Upper lobe of left lung (tissue), 6 donors: Measurements from ENCODE around the gene CDH22. TPM values are rescaled to one million over a fixed set of nuclear protein-coding genes. Genes with fewer than 3 reads are reported as not detected.
A peak's percentile ranks its signal among the peaks of the same experiment; 100 is the strongest.

Experiments
- ATAC-seq, 2 donors: fragments of 200-7000 bp; cut with Tn5 transposase; one replicate each; pipeline ENCODE4 v1.9.1; 2022; ENCODE audit warnings: mild to moderate bottlenecking in 2 of 2, moderate library complexity in 2 of 2; ENCODE audit not compliant: low FRiP score in 2 of 2
- DNase-seq, 2 donors: peaks; one replicate each; pipeline ENCODE4 v3.0.0-alpha.2; 2019 to 2020
- H3K27ac ChIP-seq, 4 donors: fragments of 200-600 bp; sonication (generic); one replicate each; pipeline ENCODE4 v1.5.1; 2016 to 2019
- H3K27me3 ChIP-seq, 4 donors: fragments of 200-600 bp; sonication (generic); one replicate each; pipeline ENCODE4 v1.5.1; 2017 to 2019
- H3K36me3 ChIP-seq, 4 donors: fragments of 200-600 bp; sonication (generic); one replicate each; pipeline ENCODE4 v1.5.1; 2016 to 2019
- H3K4me1 ChIP-seq, 4 donors: fragments of 200-600 bp; sonication (generic); one replicate each; pipeline ENCODE4 v1.5.1; 2018 to 2019
- H3K4me3 ChIP-seq, 4 donors: fragments of 200-600 bp; sonication (generic); one replicate each; pipeline ENCODE4 v1.5.1; 2017 to 2019; ENCODE audit warnings: mild to moderate bottlenecking in 2 of 4, moderate library complexity in 1 of 4
- H3K9me3 ChIP-seq, 4 donors: fragments of 200-600 bp; sonication (generic); one replicate each; pipeline ENCODE4 v1.5.1; 2018 to 2019
- EP300 ChIP-seq, 4 donors: sonication (generic); formaldehyde crosslinking; IDR thresholded peaks; one replicate each; pipeline ENCODE4 v1.5.1; 2017; ENCODE audit warnings: antibody characterized with exemption in 4 of 4, control low read depth in 2 of 4
- POLR2A ChIP-seq, 4 donors: fragments of 450-650 bp; IDR thresholded peaks; one replicate each; pipeline ENCODE4 v1.5.1; 2016 to 2017; ENCODE audit warnings: antibody characterized with exemption in 4 of 4, mild to moderate bottlenecking in 2 of 4
- POLR2AphosphoS5 ChIP-seq, 2 donors: sonication (generic); formaldehyde crosslinking; IDR thresholded peaks; one replicate each; pipeline ENCODE4 v1.5.1; 2017; ENCODE audit warnings: antibody characterized with exemption in 2 of 2
- WGBS, 2 donors: methylation state at CpG; one replicate each; pipeline ENCODE4 v1.1.5; 2017 to 2018; 5-methylcytosine and 5-hydroxymethylcytosine counted together
- total RNA-seq, 6 donors: library from RNA; depleted of rRNA in 4 of 6; stranded (reverse); fragments of >200 nt in 4 of 6; gene quantifications; one replicate each; pipeline versions ENCODE4 v1.1.0 to v1.2.1, GENCODE V29; 2016 to 2021
- TF ChIP-seq, protein P1 (sequence below), 6 experiments: fragments of 450-650 bp in 4 of 6; fragments of 200-600 bp in 2 of 6; sonication (generic) in 2 of 6; IDR thresholded peaks; one replicate each; pipeline ENCODE4 v1.5.1; 2016 to 2019; ENCODE audit warnings: antibody characterized with exemption in 6 of 6
- donor health status: DM: no; HTN: no; CAD: no; lungs with moderate emphysema.
- donor health status: DM: no; HTN: yes; CAD: no; lungs with severe emphysema.

CDH22 gene
- total RNA-seq, 6 donors from 2014 or later: 0.10 to 0.40 (median 0.24) TPM; not detected in 2

DNA sequence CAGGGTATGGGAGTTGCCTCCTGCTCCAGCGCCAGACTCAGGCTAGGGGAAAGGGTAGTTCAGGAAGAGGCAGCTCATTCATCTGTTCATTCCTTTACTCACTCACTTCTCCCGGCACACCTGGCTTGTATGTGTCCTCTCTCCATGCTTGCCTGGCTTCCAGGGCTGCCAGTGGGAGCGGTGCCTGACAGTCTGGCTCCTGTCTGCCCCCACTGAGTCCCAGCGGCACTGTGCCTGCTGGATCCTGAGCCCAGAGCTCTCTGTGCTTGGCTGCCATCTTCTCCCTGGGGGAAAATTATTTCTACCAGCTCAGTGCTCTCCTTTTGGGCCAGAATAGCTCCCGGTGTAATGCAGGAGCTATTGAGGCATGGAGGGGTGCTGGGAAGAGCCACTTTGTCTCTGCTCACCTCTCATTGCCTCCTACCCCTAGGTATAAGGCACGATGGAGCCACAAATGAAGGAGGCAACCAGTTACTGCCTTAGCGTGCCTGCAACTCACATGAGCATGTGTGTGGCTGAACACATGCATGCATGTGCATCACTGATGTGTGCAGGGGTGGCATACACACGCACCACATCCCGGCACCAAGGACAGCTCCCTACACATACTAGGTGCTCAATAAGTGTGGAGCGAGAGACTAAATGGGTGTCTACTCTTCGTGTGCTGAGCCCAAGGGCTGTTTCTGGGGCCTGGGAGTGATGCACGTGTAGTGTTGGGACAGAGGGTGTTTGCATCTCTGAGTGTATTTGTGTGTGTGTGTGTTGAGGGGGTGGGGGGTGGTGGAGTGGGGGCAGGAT, 46.6 kb downstream of the CDH22 start:
- DNase-seq (no peak), ATAC-seq (no peak)
- TF ChIP-seq EP300 (IDR thresholded peaks at IDR 0.05) (no peak), POLR2A (IDR thresholded peaks at IDR 0.05) (no peak), POLR2AphosphoS5 (IDR thresholded peaks at IDR 0.05) (no peak)
- TF ChIP-seq, protein P1, sequence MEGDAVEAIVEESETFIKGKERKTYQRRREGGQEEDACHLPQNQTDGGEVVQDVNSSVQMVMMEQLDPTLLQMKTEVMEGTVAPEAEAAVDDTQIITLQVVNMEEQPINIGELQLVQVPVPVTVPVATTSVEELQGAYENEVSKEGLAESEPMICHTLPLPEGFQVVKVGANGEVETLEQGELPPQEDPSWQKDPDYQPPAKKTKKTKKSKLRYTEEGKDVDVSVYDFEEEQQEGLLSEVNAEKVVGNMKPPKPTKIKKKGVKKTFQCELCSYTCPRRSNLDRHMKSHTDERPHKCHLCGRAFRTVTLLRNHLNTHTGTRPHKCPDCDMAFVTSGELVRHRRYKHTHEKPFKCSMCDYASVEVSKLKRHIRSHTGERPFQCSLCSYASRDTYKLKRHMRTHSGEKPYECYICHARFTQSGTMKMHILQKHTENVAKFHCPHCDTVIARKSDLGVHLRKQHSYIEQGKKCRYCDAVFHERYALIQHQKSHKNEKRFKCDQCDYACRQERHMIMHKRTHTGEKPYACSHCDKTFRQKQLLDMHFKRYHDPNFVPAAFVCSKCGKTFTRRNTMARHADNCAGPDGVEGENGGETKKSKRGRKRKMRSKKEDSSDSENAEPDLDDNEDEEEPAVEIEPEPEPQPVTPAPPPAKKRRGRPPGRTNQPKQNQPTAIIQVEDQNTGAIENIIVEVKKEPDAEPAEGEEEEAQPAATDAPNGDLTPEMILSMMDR (IDR thresholded peaks at IDR 0.05): no peak
- Histone ChIP-seq H3K4me1 (no peaks in the 10 kb centered on the region), H3K9me3 (no peaks in the 10 kb centered on the region), H3K4me3 (no peak overlapping the region), H3K27ac (no peak overlapping the region), H3K27me3 (no peaks in the 10 kb centered on the region), H3K36me3 (no peaks in the 10 kb centered on the region)
- WGBS, 2 donors: 73 to 77% methylated on average over 6 to 12 of the region's 12 CpGs

DNA sequence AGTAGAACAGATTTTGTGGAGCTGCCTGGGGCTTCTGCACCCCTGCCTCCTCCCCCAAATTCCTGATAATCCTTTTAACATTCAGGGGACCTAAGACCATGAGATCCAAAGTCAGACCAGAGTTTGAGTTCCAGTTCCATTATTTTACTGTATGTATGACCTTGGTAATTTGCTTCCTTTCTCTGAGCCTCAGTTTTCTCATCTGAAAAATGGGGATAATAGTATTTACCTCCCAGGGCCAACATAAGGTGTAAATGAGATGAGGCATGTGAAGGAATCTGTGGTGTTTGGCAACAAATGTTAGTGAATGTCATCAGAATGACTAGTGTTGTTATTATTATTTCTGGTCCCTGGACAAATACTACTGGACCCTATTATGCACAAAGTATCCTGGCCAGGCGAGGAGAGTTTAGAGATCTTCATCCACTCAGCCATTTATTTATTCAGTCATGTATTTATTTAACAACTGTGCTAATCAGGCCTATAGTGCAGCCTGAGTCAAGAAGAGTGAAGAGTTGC, 47.3 kb downstream of the CDH22 start:
- TF ChIP-seq POLR2AphosphoS5 (IDR thresholded peaks at IDR 0.05) (no peak), EP300 (IDR thresholded peaks at IDR 0.05) (no peak), POLR2A (IDR thresholded peaks at IDR 0.05) (no peak)
- TF ChIP-seq, protein P1 (IDR thresholded peaks at IDR 0.05): no peak
- ATAC-seq (no peak), DNase-seq (no peak)
- Histone ChIP-seq H3K4me3 (no peak overlapping the region), H3K9me3 (no peaks in the 10 kb centered on the region), H3K27me3 (no peaks in the 10 kb centered on the region), H3K36me3 (no peaks in the 10 kb centered on the region), H3K4me1 (no peaks in the 10 kb centered on the region), H3K27ac (no peak overlapping the region)
- WGBS, 2 donors: 70 to 74% methylated on average over 1 of the region's 1 CpG

DNA sequence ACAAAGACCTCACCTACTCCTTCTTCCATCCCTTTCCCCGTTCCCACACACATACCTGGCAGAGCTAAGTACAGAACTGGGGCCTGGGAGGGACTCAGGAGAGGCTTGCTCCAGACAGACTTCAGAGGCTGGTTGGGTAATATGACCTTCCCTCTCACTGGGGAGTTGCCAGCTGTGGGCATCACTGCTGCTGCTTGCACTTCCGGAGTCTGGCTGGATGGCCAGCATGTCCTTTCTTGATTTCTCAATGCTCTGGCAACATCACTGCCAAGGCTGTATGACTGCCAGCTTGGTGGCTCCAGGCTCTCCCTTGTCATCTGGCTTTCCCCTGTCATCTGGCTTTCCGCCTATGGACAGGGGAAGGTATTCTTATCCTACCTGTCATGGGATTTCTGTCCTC, 47.8 kb downstream of the CDH22 start:
- TF ChIP-seq EP300 (IDR thresholded peaks at IDR 0.05): no peak
- TF ChIP-seq POLR2AphosphoS5 (IDR thresholded peaks at IDR 0.05): no peak
- no peak for TF ChIP-seq POLR2A (IDR thresholded peaks at IDR 0.05)
- TF ChIP-seq, protein P1 (IDR thresholded peaks at IDR 0.05): no peak
- ATAC-seq (peak in 1 of 2 donors; percentile 22), DNase-seq (peak in 1 of 2 donors; percentile 31)
- Histone ChIP-seq H3K4me3 (no peak overlapping the region), H3K36me3 (no peaks in the 10 kb centered on the region), H3K4me1 (peaks cover 0 to 3% (median under 1%) of the 10 kb centered on the region in 4 donors), H3K9me3 (no peaks in the 10 kb centered on the region), H3K27me3 (no peaks in the 10 kb centered on the region), H3K27ac (no peak overlapping the region)
- 72 to 79% methylated on average over 3 of the region's 3 CpGs for WGBS, 2 donors

DNA sequence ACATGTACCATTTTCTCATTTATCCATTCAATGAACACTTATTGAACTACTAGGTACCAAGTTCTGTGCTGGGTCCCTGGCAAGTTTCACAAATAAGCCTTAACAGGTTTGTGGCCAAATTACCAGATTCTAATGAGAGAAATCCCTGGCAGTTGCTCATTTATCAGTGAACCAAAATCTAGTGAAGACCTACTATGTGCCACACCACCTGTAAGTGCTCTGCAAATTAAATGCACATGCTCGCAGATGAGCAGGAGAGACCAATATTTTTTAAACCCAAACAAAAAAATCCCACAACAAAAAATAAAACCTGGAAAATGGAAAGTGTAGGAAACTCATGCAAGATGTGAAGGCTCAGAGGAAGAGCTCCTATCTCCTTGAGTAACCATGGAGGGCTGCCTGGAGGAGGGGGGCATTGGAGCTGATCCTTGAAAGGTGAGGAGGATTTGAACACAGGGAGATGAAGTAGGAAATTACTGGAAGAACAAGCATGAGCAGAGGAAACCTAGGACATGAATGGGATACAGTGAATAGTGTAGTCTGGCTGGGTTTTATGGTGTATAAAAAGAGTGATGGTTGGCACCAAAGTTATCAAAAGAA, 48.9 kb downstream of the CDH22 start:
- ATAC-seq: no peak
- H3K27ac ChIP-seq: no peak overlapping the region

More for the DNA sequence above, 48.9 kb downstream of the CDH22 start:
- Histone ChIP-seq H3K4me3 (no peak overlapping the region), H3K4me1 (peaks cover 0 to 4% (median 1%) of the 10 kb centered on the region in 4 donors), H3K36me3 (no peaks in the 10 kb centered on the region), H3K27me3 (no peaks in the 10 kb centered on the region), H3K9me3 (no peaks in the 10 kb centered on the region)
- WGBS, 2 donors: 85 to 90% methylated on average over 1 of the region's 1 CpG
- TF ChIP-seq, protein P1 (IDR thresholded peaks at IDR 0.05): no peak
- no peak for TF ChIP-seq EP300 (IDR thresholded peaks at IDR 0.05)
- TF ChIP-seq POLR2A (IDR thresholded peaks at IDR 0.05): no peak
- no peak for TF ChIP-seq POLR2AphosphoS5 (IDR thresholded peaks at IDR 0.05)
- no peak for DNase-seq
